Right renal pelvis (tissue), 4 donors: Measurements from ENCODE around the gene ANAPC15. TPM values are rescaled to one million over a fixed set of nuclear protein-coding genes. Genes with fewer than 3 reads are reported as not detected.
"Not testable (repeated sequence)": the region's sequence is repeated elsewhere in the genome, so short reads cannot be mapped to it uniquely, and the experiment has no call there.

Source experiments
- DNase-seq, 4 donors: peaks; one replicate each; pipeline ENCODE4 v3.0.0-alpha.2; 2013; ENCODE audit warnings: low read depth in 4 of 4, low spot score in 3 of 4, missing footprints in 1 of 4
- polyA plus RNA-seq, 4 donors: library from polyadenylated mRNA; unstranded; fragments of 120-200 nt; gene quantifications; one replicate each; pipeline ENCODE4 v1.2.1, GENCODE V29; 2013; ENCODE audit not compliant: insufficient read length in 4 of 4

ANAPC15 gene
- polyA plus RNA-seq = 10 to 100 TPM; 47.2 to 56.9 (median 53.0) TPM

- DNase-seq = peak; percentile 99 to 100 (median 100)
Measured at GRCh38 chr11:72112143-72112977, at the start of gene ANAPC15. Gene ANAPC15 (minus strand): TSS chr11:72112695. CDS start chr11:72111276, 1,419 bp downstream.

- DNase-seq = no peak
Measured at GRCh38 chr11:72160319-72160718, 47.8 kb upstream of the ANAPC15 start.

GRCh38 chr11:72157131-72157530 is 44.6 kb upstream of the ANAPC15 start:
- DNase-seq = no peak

DNA sequence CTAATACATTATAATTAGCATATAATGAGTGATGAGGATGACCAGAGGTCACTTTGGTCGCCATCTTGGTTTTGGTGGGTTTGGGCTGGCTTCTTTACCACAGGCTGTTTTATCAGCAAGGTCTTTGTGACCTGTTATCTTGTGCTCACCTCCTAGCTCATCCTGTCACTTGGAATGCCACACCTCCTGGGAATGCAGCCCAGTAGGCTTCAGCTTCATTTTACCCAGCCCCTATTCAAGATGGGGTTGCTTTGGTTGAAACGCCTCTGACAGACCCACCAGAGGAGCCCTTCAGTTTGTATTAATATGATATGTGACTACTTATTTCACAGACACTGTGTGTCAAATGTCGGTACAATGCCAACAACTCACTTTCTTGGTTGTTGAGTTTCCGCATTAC is 43.3 kb upstream of the ANAPC15 start:
- DNase-seq = no peak

- no peak for DNase-seq
Measured at GRCh38 chr11:72154816-72155215, 42.3 kb upstream of the ANAPC15 start.

GRCh38 chr11:72153874-72154273 is 41.4 kb upstream of the ANAPC15 start:
- not testable (repeated sequence) for DNase-seq

GRCh38 chr11:72150882-72151281 is 38.4 kb upstream of the ANAPC15 start:
- no peak for DNase-seq

GRCh38 chr11:72146625-72147024 is 34.1 kb upstream of the ANAPC15 start:
- DNase-seq = no peak

- DNase-seq = no peak
Measured at GRCh38 chr11:72144807-72145565, 32.5 kb upstream of the ANAPC15 start.

DNA sequence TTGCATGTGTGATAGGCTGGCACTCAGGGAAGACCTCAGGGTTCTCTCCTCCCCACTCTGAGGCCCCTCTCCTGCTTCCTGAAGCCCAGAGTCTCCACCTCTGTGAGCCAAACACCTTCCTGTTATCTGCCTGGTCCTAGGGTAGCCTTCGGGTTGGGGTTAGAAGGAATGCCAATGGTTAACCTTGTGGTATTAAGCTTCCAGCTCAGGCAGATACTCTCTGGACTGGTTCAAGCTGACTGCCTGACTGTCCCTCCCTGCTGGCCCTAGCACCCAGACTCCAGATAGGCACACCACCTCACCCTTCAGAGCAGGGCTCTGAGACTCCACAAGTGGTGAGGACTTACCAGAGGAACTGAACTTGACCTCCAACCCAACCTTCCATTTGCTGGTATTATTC is 30.0 kb upstream of the ANAPC15 start:
- DNase-seq = not testable (repeated sequence)

DNA sequence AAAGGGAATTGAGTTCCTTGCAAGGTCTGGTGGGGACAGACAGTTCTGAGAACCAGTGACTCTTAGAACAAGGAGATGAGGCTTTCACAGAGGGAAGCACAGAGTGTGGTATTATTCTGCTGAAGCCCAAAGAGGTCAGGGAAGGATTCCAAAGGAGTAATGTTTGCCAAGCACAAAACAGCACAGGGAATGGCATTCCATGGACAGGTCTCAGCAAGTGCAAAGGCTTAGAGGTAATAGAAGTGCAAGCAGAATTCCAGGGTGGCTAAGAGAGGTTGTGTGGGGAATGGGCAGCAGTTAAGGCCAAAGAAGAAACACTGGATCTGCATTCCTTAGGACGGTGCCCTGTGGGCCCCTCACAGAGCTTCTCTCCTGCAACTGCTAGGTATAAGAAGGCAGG is 29.6 kb upstream of the ANAPC15 start:
- not testable (repeated sequence) for DNase-seq

DNA sequence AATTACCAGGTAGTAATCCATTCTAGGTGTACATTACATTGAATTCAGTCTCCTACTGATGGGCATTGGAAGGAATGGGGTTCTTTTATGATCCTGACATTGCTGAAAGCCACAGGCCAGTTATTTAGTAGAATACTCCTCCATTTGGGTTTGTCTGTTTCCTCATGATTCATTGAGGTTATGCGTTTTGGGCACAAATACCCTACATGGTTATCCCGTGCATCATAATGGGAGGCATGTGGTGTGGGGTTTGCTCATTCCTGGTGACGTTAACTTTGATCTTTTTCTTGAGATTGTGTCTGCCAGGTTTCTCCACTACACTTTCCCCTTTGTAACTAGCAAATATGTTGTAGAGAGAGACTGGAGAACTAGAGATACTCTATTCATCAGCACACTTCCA is 28.6 kb upstream of the ANAPC15 start:
- DNase-seq = no peak

DNA sequence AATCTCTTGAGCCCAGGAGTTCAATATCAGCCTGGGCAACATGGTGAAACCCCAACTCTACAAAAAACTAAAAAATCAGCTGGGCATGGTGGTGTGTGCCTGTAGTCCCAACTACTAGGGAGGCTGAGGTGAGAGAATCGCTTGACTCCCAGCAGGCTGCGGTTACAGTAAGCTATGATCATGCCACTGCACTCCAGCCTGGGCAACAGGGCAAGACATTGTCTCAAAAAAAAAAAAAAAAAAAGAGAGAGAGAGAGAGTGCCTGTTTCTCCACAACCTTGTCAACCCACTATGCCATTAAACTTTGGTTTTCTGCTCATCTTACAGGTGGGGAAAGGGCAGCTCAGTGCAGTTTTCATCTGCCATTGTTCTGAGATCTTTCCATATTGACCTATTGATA is 28.2 kb upstream of the ANAPC15 start:
- DNase-seq = no peak

DNA sequence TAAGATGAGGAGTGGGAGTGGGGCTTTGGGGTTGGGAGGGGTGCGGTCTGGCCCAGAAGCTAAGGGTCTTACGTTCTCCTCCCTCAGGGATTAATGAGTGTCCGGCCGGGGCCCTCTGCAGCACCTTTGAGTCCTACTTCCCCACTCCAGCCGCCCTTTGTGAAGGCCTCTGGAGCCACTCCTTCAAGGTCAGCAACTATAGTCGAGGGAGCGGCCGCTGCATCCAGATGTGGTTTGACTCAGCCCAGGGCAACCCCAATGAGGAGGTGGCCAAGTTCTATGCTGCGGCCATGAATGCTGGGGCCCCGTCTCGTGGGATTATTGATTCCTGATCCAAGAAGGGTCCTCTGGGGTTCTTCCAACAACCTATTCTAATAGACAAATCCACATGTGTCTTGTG is 27.0 kb upstream of the ANAPC15 start:
- DNase-seq = no peak

DNA sequence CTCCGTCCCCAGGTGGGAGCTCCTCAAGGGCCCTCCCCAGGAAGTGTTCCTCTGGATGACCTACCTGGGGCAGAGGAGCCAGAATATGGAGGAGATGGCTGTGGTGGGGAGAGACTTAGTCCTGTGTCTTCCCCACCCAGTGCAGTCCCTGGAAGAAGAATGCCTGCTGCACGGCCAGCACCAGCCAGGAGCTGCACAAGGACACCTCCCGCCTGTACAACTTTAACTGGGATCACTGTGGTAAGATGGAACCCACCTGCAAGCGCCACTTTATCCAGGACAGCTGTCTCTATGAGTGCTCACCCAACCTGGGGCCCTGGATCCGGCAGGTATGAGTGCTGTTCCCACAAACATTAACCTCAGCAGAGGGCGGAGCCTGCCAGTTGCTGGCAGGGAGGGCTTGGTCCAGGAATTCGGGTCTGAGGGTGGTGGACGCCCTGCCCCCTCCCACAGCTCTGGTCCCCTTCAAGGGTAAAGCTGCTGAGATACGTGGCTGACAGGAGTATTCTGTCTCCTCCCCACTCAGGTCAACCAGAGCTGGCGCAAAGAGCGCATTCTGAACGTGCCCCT is 26.4 kb upstream of the ANAPC15 start:
- no peak for DNase-seq

DNA sequence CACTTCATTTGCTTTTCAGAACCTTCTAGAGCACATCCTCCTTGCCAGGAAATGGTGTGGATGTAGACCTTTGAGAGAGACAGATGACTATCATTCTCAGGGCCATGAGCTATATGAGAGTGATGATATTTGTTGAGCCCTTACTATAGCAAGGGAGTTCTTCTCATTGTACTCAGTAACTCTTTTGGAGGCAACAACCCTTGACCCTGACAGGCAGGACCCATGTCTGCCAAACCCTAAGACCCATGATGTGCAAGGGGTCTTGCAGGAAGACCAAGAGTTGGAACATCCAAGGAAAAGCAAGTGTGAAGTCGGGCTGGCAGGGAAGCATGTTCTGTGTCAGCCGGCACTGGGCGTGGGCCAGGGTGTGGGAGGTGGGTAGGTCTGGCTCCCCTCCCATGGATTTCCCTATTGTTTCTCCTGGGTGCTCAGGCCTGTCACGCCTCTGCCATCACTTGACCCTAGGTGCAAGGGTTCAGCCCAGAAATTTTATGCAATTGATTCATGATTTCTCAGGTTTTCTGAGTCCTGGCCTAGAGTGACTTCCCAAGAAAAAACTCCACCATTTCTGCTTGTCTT is 24.3 kb upstream of the ANAPC15 start:
- DNase-seq = no peak

GRCh38 chr11:72135891-72136683 is 23.6 kb upstream of the ANAPC15 start:
- no peak for DNase-seq

GRCh38 chr11:72135473-72135872 is 23.0 kb upstream of the ANAPC15 start, which contains the start of gene FOLR3:
Gene FOLR3 (plus strand): TSS chr11:72135725. CDS start chr11:72135953, 228 bp downstream.
- DNase-seq = not testable (repeated sequence)

GRCh38 chr11:72132646-72133045 is 20.2 kb upstream of the ANAPC15 start:
- DNase-seq = no peak

GRCh38 chr11:72129381-72129780 is 16.9 kb upstream of the ANAPC15 start:
- DNase-seq = no peak
